AG10803 (cell line): ENCODE results near the gene SEM1.

Experiments
- DNase-seq: peaks from one replicate; pipeline ENCODE4 v3.0.0; 2010; ENCODE audit warnings: low read depth
- H3K4me3 ChIP-seq: 2 replicates; pipeline ENCODE4 v1.5.1; 2011; ENCODE audit warnings: mild to moderate bottlenecking, low read length, control low read depth
- TF ChIP-seq, protein P1 (sequence below): conservative IDR thresholded peaks from 2 replicates; pipeline ENCODE4 v1.5.1; 2011; ENCODE audit warnings: mild to moderate bottlenecking, low read length, control low read depth, inconsistent platforms

SEM1 gene

DNA sequence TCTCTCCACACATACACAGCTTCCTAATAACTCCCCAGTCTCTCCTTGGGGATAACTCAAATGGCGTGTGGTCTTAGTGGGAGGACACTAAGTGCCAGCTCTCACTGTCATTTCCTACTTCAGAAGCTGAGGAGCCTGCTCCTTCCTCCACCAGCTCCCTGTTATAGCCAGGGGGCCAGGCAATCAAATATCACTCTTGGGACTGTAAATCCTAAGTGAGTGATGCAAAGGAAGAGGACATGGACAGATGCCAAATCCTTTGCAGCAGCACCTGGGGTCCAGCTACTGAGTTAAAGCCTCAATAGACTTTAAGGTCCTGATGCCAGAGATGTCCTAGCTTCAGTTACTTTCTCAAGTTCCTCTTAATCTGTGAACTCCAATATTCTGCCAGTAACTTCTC is 34.1 kb downstream of the SEM1 start:
- TF ChIP-seq, protein P1, sequence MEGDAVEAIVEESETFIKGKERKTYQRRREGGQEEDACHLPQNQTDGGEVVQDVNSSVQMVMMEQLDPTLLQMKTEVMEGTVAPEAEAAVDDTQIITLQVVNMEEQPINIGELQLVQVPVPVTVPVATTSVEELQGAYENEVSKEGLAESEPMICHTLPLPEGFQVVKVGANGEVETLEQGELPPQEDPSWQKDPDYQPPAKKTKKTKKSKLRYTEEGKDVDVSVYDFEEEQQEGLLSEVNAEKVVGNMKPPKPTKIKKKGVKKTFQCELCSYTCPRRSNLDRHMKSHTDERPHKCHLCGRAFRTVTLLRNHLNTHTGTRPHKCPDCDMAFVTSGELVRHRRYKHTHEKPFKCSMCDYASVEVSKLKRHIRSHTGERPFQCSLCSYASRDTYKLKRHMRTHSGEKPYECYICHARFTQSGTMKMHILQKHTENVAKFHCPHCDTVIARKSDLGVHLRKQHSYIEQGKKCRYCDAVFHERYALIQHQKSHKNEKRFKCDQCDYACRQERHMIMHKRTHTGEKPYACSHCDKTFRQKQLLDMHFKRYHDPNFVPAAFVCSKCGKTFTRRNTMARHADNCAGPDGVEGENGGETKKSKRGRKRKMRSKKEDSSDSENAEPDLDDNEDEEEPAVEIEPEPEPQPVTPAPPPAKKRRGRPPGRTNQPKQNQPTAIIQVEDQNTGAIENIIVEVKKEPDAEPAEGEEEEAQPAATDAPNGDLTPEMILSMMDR, result no peak
- no peak overlapping the region for H3K4me3 ChIP-seq
- DNase-seq, result no peak

DNA sequence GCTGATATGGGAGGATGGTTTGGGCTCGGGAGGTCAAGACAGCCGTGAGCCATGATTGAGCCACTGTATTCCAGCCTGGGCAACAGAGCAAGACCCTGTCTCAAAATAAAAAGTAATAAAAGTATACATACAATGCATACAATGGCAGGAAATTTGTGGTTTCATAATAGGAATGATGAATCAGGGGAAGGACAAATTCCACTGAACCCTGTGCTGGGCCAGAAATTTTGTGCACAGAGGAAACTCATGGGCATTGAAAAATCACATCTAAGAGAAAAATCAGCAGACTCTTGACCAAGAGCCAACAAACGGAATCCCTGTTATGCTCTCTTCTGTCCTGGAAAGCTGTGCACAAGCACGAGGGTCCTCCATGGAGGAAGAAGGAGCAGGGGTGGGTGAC is 35.1 kb downstream of the SEM1 start:
- no peak for DNase-seq
- no peak overlapping the region for H3K4me3 ChIP-seq
- TF ChIP-seq, protein P1, result no peak

DNA sequence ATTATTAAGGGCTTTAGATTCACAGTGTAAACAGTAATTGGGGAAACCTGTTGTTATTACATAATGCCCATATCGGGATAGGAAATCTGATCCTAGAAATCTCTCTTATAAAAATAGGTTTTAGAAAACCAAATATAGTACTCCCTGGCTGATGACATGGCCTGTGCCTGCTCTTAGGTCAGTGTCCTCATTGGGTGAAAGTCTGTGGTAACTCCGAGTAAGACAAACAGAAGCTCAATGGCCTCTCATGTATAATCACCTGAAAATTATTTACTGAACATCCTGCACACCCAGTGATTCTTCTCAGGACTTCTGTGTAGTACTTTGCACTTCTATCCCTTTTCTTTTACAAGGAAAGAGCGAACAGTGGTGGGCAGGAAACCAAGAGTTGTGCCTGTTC is 37.8 kb downstream of the SEM1 start:
- H3K4me3 ChIP-seq, result no peak overlapping the region
- TF ChIP-seq, protein P1, result no peak
- no peak for DNase-seq

- DNase-seq, result no peak
These were observed 39.0 kb downstream of the SEM1 start for GRCh38 chr7:96670338-96671289.

DNA sequence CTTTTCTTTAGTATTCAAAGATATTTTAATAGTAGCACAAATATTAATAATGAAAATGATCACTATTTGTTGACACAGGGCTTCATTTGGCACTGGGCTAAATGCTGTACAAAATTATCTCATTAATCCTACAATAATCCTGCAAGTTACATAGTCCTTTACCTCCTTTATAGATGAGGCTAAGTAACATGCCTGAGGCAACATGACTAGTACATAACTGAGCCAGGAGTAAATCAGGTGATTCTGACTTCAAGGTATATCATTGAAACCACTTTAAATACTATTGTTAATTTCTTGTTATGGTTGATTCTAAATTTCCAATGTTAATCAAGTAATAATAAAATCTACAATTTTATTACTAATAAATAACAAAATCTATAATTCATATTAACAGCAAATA is 39.8 kb downstream of the SEM1 start:
- TF ChIP-seq, protein P1, result no peak
- no peak for DNase-seq
- H3K4me3 ChIP-seq, result no peak overlapping the region

More at GRCh38 chr7:96670338-96671289, 39.0 kb downstream of the SEM1 start:
- H3K4me3 ChIP-seq, result no peak overlapping the region
- TF ChIP-seq, protein P1, result no peak

DNA sequence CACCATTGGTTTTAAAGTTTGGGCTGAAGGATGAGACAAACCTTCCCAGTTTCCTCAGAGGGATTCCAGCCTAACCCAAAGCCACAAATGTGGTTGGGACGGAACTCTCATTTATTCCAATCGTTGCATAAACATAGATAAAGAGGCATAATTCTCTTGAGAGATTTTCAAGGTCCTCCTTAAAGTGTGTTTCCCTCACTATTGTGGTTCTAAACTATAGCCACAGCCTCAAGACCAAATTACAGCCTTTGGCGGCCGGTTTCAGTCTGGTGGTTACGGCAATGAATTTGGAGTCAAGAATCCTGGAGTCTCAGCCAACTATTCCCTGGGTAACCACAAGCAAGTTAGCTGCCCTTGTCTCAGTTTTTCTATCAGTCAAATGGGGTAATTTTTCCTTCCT is 42.6 kb downstream of the SEM1 start:
- H3K4me3 ChIP-seq, result no peak overlapping the region
- TF ChIP-seq, protein P1, result no peak
- no peak for DNase-seq

DNA sequence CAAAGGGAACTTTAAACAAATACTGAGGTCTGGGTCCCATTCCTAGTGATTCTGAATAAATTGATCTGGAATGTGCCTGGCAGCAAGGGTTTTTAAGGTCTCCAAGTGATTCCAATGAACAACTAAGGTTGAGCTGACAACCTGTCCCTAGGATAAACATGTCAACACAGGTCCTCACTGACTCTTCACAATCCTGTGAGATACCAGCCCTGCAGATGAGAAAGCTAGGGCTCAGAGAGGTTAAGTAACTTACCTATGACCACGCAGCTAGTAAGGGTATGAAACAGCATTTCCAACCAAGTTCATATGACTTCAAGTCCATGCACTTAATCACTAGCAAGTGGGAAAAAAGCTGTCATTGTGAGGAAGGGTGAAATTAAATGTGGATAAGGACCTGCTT is 44.0 kb downstream of the SEM1 start:
- no peak overlapping the region for H3K4me3 ChIP-seq
- TF ChIP-seq, protein P1, result no peak
- DNase-seq, result no peak
